OCI-M2 (cell line): ENCODE data around the gene RUFY1.

Source experiments
- DNase-seq: peaks from one replicate; lab custom pipeline; 2025; ENCODE audit not compliant: unreplicated experiment; lab: John Stamatoyannopoulos, UW

Gene RUFY1

DNA sequence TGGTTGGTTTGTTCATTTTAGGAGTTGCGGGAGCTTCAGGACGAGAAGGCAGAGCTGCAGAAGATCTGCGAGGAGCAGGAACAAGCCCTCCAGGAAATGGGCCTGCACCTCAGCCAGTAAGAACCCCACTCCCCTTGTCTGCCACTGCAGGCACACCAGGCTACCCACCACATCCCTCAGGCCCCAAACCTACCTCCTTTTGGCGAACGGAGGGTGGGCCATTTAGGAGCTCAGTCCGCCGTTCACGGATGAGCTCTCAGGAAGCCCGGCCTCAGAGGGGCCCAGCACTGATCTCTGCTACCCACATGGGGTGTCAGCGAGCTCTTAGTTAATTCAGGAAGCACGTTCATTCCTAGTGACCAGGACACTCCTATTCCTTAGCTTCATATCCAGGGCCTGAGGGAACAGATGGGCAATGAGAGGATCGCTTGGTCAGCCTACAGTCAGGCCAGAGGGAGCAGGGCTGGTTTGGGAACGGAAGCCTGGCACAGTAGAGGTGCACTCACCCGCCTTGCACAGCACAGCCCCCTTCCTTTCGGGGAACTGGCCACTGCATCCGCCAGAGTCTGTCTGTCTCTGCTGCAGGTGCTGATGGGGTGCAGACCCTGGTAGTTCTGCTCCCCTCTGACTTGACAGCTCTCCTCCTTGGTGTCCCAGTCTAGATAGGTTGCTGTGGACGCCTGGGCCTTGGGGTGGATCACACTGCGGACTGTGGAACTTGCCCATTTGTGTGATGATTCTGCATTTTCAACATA, 51.7 kb downstream of the RUFY1 start:
- DNase-seq = no peak

DNA sequence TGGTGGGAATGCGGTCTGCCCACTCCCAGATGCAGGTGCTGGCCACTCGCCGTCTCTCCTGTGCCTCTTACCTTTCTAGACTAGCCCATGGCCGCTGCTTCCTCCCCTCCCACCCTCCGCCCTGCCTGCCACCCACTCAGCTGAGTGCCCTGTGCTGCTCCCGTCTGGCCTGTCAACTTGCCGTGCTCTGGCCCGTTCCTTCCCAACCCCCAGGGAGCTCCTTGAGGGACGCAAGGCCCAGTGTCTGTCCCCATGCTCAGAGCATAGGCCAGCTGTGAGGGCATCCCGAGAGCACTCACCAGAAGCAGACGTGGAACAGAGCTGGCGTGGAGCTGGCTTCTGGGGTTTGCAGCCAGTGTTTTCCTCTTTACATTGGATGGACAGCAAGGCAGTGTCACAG, 53.0 kb downstream of the RUFY1 start:
- DNase-seq = no peak

DNA sequence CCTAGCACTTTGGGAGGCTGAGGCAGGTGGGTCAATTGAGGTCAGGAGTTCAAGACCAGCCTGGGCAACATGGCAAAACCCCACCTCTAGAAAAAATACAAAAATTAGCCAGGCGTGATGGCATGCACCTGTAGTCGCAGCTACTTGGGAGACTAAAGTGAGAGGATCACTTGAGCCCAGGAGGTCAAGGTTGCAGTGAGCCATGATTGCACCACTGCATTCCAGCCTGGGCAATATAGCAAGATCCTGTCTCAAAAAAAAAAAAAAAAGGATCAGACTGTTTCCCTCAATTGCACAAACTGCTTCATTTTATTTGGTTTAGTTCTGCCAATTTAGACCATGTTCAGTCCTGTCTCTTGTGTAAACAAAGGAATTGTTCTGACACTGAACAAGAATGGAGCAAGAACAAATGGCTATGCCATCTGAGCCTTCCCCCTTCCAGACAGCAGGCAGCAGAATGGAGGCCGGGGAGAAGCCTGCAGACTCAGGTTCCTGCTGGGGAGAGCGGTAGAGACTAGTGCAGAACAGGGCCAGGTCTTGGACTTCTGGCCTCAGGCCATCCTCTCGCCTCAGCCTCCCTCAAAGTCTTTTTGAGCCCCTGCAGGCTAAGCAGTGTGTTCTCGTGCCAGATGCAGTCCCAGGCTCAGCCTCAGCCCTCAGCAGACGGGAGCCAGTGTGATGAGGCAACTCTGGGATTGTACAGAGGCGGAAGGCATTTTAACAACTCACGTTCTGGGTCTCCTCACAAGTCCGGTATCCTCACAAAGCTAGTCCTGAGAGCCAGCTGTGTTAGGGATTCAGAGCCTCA, 54.9 kb downstream of the RUFY1 start:
- DNase-seq = no peak

DNA sequence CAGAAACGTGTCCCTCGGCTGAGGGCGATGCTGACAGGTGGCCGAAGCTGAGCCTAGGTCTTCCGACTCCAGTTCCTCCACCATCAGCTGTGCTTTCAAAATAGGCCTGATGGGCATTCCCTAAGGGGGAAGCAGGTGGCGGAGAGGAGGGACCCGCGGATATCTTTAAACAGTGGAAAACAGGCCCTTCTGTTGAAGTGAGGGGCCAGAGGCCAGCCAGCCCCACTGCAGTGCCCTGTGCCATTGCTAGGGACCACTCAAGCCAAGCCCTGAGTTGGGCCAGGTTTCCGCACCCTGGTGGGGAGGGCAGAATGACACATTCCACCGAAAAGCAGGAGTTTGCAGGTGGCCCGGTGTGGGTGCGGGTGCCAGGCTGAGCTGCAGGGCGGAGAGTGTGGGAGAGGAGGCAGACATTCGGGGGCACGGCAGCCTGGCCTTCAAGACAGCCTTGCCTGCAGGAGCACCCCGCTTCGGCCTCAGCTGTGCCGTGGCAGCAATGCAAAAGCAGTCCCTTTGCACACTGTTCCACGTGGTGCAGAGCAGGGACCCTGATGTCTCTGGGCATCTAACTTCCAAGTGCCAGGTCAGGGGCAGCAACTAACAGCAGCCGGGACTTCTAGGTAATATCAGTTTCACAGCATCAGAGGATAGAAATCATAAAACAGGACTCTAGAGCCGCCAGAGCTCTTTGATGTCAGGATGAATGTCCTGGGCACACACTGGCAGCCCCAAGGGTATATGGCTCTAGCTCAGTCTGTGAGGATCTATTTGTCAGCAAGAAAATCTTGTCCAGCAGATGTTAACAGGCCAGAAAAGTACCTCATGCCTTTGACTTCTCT, 55.9 kb downstream of the RUFY1 start:
- DNase-seq = no peak

DNA sequence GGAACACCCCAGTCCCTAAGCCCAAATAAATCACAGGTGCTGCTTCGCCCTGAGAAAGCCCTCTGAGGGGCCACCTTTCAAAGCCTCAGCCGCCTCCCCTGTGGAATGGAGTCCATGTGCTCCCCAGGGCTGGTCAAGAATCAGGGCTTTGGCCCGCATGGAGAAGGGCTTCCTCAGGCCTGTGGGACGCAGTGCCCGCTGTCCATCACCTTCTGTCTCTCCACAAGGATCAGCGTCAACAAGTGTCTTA, 56.5 kb downstream of the RUFY1 start:
- no peak for DNase-seq

DNA sequence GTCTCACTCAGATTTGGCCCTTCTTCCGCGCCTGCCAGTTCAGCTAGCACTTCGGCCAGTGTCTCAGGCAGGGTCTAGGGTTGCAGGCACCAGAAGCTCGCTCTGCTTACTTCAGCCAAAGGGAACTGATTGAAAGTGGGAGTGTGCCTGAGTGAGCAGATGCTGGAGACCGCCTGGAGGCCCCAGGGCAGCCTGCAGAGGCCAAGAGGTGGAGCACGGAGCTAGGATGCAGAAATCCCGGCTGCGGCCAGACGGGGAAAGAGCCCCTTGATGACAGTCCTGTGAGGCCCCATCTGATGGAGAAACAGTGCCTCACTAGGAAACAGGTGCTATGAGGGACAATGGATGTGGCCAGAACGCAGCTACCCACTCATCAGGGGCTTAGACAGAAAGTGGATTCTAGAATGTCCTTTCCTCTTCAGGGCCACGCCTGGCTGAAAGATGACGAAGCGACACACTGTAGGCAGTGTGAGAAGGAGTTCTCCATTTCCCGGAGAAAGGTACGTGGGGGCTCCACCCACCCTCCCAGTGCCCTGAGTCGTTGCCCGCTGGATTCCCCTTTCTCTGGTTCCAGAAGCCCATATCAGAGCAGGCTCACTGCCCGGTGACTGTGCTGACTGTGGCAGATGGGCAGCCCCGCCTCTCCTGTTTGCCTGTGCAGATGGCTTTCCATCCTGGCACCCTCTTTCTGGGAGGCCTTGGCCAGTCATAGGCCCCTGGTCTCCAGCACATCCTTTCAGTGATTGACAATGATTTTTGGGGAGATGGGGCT, 57.0 kb downstream of the RUFY1 start:
- DNase-seq = no peak

DNA sequence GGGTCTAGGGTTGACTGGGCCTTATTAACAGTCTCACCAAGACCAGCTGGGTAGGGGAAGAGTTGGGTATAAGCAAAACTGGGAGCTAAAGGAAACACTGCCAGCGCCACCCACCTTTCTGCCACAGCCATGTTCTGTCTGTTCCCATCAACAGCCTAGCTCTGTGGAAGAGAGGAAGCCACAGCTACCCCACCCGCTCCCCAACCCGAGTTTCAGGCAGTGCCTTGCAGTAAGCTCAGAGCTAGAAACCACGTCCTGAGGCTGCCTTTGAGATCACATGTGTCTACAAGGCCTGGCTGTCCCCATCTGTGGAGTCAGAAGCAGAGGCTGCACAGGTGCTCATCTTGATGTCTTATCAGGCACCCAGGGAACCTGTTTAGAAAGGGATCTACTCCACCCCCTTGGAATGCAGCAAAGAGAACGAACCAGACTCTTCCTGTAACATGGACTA, 57.8 kb downstream of the RUFY1 start:
- no peak for DNase-seq

DNA sequence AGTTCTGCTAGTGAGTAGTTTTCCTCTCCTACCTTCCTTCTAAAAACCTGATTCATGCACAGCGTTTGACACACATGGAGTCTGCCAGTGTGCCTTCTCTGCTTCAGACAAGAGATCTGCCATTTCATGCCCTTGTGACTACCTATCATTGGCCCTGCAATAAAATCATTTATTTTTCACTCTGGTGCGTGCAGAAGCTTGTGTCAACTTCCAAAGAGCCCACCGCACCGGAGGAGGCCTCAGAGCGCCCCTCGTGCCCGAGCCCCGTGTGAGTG, 59.4 kb downstream of the RUFY1 start:
- DNase-seq = no peak

DNA sequence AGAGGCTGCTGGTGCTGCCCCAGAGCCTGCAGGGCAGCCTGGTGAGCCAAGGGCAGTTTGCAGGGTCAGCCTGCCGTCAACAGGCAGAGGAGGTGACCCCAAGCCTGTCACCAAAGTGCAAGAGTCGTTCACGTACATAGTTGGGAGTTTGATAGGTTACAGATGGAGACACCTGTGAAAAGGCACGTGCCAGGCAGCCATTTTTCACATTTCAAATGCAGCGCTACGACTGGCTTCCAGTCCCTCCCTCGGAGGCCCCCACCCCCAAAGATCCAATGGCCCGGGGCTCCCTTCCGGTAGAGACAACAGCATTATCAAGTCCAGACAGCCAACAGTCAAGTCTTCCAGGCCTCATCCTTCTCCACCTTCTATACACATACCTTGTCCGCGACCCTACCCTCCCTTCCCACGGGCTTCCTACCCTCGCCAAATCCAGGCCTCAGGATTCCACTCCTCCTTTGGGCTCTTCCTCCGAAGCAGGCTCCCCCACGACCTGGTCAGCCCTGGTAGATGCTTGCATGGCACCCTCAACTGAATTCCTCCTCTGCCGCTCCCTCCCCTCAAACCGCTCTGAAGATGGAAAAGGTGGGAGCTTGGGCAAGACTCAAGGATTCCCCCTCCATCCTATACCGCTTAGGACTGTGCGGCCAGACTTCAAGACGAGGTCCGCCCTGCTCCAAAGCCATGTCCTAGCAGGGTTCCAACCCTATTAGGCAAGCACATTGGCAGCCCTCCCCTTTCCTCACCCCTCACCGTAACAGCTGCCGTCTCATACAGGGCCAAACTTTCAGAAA, 60.0 kb downstream of the RUFY1 start:
- DNase-seq = peak; percentile 45

DNA sequence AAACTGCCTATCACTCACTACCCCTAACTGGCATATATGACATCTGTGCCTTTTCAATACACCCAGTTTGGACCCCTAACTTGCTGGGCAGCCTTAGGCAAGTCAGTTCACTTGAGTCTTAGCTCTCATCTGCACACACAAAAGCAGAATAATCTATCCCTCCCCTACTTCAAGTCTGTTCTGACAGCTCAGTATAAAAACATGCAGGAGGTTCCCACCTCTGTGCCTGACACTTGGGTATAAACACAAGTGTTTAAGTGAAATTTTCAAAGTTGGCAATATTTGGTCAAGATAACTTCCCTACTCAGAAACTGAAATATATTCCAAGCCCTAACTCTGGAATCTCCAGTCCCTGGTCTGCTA, 60.5 kb downstream of the RUFY1 start:
- DNase-seq = no peak

DNA sequence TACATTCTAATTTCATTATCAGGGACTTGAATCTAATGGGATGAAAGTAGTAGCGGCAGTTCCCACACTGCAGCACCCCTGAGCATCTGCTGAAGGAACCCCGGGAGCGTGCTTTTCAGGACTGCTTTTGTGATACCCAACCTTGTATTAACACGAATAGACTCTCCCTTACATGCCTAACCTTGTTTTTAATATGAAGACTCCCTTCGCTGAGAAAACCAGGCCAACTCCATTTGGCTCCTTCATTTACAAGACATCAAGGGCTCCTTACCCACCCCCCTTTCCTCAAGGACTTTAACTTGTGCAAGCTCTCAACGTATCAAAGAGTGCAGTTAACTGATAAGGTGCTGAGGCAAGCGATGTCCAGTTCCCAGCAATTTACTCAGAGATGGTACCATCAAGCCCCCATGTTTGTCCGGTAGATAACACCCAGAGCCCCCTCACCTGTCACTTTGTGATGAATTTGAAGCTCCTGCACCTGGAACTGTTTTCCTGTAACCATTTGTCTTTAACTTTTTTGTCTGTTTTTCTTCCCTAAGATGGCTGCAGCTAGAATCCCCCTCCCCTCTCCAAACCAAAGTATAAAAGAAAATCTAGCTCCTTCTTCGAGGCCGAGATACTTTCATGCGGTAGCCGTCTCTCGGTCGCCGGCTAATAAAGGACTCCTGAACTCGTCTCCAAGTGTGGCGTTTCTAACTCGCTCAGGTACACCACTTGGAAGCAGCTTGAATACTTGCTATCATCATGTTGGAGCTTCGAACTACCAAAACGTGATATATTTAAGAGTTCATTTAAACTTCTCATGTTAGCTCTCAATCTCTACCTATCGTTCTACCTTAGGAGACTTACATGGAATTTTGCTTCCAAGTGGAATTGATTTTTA, 62.5 kb downstream of the RUFY1 start:
- DNase-seq = no peak

DNA sequence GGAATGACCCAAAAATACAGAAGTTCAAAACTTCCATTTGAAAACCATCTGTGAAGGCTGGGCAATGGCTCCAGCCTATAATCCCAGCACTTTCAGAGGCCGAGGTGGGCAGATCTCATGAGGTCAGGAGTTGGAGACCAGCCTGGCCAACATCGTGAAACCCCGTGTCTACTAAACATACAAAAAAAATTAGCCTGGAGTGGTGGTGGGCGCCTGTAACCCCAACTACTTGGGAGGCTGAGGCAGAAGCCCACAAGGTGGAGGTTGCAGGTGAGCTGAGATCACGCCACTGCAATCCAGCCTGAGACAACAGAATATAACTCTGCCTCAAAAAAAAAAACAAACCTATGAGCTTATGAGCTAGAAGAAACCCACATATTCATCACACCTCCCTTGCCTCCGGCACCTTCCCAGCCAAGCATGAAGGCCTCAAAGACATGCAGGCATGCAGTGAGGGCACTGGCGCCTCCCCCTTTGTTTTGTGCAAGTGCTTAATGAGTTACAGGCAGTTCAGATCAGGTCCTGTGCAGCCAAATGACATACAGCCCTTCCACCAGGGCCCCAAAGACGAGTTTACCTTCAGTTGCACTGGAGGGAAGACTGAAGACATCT, 63.2 kb downstream of the RUFY1 start:
- no peak for DNase-seq

DNA sequence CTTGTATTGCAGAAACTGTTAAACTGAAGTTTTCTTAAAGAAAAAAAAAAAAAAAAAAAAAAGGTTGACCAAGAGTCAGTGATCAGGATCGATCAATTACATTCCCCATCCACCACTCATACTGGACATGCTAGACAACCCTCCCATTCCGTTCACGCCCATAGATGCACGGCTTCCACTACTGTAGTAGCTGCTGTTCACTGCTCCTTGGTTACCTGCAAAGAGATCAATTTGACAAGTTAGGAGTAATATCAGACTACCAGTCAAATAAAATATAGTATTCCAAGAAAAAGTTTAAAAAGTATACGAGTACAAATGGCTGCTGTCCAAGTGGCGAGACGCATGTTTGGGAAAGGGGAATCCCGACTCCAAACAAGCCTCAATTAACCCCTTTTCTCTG, 64.4 kb downstream of the RUFY1 start:
- DNase-seq = no peak

DNA sequence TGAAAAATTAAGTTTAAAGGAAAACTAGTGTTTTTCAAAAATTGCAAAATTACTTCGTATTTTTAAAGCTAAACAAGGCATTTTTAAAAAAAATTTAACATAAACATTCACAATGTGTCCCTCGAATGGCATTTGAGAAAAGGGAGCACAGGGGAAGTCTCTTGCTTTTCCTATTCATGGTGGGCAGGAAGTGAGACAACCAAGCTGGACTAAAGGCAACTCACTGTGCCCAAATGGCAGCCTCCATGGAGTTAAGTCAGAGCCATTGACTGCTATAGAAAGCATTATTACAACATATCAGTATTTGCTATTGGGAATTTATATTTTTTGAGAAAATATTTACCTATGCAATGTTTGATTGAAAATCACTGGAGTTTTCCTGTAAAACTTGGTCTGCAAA, 64.8 kb downstream of the RUFY1 start:
- DNase-seq = no peak

DNA sequence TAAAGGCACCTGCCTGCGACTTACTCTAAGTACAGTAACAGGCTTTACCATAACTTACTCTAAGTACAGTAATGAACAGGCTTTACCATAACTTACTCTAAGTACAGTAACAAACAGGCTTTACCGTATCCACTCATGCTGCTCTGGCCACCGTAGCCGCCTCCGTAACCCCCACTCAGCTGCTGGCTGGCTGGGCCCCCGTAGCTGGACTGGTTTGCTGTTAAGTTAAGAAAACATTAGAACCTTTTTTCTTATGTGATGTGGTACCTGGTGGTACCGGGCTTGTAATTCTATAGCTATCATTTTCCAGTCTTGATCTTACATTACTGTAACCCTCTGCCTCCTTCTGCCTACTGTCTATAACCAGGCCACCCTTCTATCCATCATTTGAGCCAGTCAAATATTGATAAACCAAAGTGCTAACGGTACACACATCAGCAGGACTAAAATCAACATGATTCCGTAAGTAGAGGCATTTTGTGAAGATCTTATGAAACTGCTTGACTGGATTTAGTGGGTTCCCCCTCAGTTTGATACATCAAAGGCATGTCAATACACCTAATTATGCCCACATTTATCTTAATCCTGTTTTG, 65.7 kb downstream of the RUFY1 start:
- no peak for DNase-seq

DNA sequence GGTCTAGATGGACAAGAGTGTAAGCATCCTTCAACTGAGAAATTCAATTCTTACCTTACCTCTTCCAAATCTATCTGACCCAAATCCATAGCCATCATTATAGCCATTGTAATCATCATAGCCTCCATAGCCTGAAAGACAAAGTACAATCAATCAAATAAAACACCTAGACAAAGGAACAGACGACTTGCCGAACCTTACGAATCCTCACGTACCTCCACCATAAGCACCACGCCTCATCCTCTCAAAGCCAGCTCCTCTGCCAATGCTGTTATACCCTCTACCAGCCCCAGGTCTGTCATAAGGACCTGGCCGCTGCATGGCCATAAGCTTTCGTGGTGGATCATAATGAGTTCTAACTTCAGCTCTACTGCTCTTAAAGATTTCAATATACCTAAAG, 67.6 kb downstream of the RUFY1 start:
- DNase-seq = no peak

DNA sequence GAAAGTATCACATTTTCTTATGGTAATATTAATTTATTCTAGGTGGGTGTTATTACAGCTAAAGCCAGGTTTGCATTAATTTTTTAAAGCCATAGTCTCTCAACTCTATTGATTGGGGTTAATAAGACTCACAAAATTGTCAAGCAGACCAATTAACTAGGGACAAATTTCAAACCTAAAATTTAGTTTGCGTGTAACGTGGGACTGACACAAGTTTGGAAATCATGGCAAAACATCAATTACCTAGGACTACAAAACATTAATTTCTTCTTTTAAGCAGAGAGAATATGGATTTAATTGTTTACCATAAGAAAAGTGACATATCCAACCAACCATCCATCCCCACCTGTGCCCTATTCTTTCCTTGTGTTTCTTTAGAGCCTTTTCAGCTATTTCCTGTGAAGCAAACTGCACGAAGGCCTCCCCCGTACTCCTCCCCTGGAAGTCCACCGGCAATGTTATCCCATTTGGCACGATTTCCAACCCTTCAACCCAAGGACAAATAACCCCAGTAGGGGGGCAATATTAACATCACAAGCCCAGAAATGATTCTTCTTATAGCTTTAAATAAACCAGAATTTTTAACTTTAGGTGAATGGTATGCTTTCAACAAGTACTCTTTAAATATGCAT, 68.7 kb downstream of the RUFY1 start:
- DNase-seq = no peak

DNA sequence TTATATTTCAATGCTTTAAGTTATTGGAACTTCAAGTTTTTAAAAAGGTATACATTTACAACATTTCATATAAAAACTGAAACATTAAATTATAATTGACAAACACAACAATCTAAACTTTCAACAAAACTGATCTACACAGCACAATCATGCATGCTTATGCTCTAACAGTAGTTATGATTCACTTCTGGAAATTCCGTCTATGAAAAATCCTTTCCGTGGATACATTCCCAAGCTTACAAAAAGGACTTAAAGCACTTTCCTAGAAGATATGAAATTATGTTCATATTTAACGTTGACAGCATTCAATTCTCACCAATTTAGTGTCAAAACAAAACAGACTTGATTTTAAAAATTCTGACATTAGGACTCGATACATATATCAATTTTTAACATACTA, 69.4 kb downstream of the RUFY1 start:
- no peak for DNase-seq
